Pancreas (tissue), 10 donors: ENCODE results near the gene CCSER2. TPM values are rescaled to one million over a fixed set of nuclear protein-coding genes. Genes with fewer than 3 reads are reported as not detected.

ENCODE experiments used
- ATAC-seq, 4 donors: fragments of 200-7000 bp; cut with Tn5 transposase; one replicate each; pipeline versions ENCODE4 v1.8.0 to v1.9.1; 2020; ENCODE audit warnings: mild to moderate bottlenecking in 4 of 4, moderate library complexity in 4 of 4
- DNase-seq, 6 donors: peaks; one replicate each; pipeline ENCODE4 v3.0.0-alpha.2; 2020
- FAIRE-seq: peaks from 2 replicates; lab custom pipeline; 2012; peaks lifted over from hg19 to GRCh38; lab: Jason Lieb, UNC
- H3K27ac ChIP-seq, 4 donors: fragments of 200-600 bp; sonication (generic); 1 replicate in 3 of 4; 2 replicates in 1 of 4; pipeline versions ENCODE4 v1.5.0 to v1.8.0; 2020
- H3K27me3 ChIP-seq, 4 donors: fragments of 200-600 bp; one replicate each; pipeline ENCODE4 v1.8.0; 2021
- H3K36me3 ChIP-seq, 3 donors: fragments of 200-600 bp; sonication (generic) in 1 of 3; one replicate each; pipeline versions ENCODE4 v1.5.0 to v1.8.0; 2020 to 2021
- H3K4me1 ChIP-seq, 3 donors: fragments of 200-600 bp; one replicate each; pipeline ENCODE4 v1.8.0; 2021
- H3K4me3 ChIP-seq, 4 donors: fragments of 200-600 bp; sonication (generic) in 2 of 4; one replicate each; pipeline versions ENCODE4 v1.5.0 to v1.8.0; 2020 to 2021
- H3K9me3 ChIP-seq, 4 donors: fragments of 200-600 bp; one replicate each; pipeline ENCODE4 v1.8.0; 2021
- CTCF ChIP-seq, 4 donors: fragments of 200-600 bp; sonication (generic) in 3 of 4; IDR thresholded peaks; one replicate each; pipeline versions ENCODE4 v1.5.0 to v1.8.0; 2021; ENCODE audit warnings: antibody characterized with exemption in 4 of 4
- WGBS, 2 donors: extraction: QIAGEN DNeasy Blood & Tissue Kit; methylation state at CpG; one replicate each; pipeline ENCODE4 v1.1.7; 2013; 5-methylcytosine and 5-hydroxymethylcytosine counted together
- intact Hi-C, 3 donors: fragments of 100-400 bp; cut with DNase I; formaldehyde crosslinking; loops; one replicate each; pipeline versions ENCODE4 v1.11.1 to v1.14.2; 2022
- polyA plus RNA-seq, 2 donors: library from polyadenylated mRNA; stranded (reverse); fragments of 200-250 nt; gene quantifications; one replicate each; pipeline ENCODE4 v1.2.3, GENCODE V29; 2013
- total RNA-seq, 6 donors: library from RNA; stranded (reverse); fragmentation: NEBNext Ultra II Directional in 4 of 6; extraction: Animal tissue kit (Norgen Biotek cat#: 25700) in 4 of 6; gene quantifications; one replicate each; pipeline versions ENCODE4 v1.2.1 to v1.2.4, GENCODE V29; 2021 to 2023
- donor health status: healthy with polysubstance abuse.
- donor health status: DM: no; HTN: no; CAD: no; lungs with moderate emphysema.
- donor health status: DM: no; HTN: no; CAD: no.
- donor health status: control.
- donor health status: control.
- donor health status: Bipolar disorder and iron deficiency.
- donor health status: DM: yes; HTN: yes; CAD: no.
- donor health status: DM: no; HTN: no; CAD: no.
- donor health status: DM: no; HTN: no; CAD: no.
- donor health status: DM: yes; HTN: yes; CAD: no.

Gene CCSER2
- total and polyA plus RNA-seq, 8 donors, result 3.5 to 25.6 (median 21.8) TPM

GRCh38 chr10:84302223-84302622 is 26.2 kb upstream of the CCSER2 start:
- WGBS, 2 donors, result 43 to 45% methylated on average over 2 of the region's 2 CpGs
- Histone ChIP-seq H3K9me3 (no peaks in the 10 kb centered on the region), H3K27me3 (no peaks in the 10 kb centered on the region), H3K27ac (no peak overlapping the region), H3K4me3 (no peak overlapping the region), H3K4me1 (no peaks in the 10 kb centered on the region), H3K36me3 (no peaks in the 10 kb centered on the region)
- TF ChIP-seq CTCF (IDR thresholded peaks at IDR 0.05), result no peak
- DNase-seq (no peak), FAIRE-seq (no peak), ATAC-seq (no peak)
- intact Hi-C loops, result no loop called here

- no peak overlapping the region for H3K4me3 ChIP-seq
- DNase-seq, result no peak
- no peaks in the 10 kb centered on the region for H3K4me1 ChIP-seq
- intact Hi-C loops, result no loop called here
- H3K27ac ChIP-seq, result no peak overlapping the region
- no peaks in the 10 kb centered on the region for H3K27me3 ChIP-seq
- ATAC-seq, result no peak
- TF ChIP-seq CTCF (IDR thresholded peaks at IDR 0.05), result no peak
- WGBS, 2 donors, result 66 to 79% methylated on average over 4 of the region's 4 CpGs
- no peaks in the 10 kb centered on the region for H3K9me3 ChIP-seq
- H3K36me3 ChIP-seq, result no peaks in the 10 kb centered on the region
- no peak for FAIRE-seq
Observed at GRCh38 chr10:84306751-84307384, 21.5 kb upstream of the CCSER2 start.

- FAIRE-seq, result no peak
- no peak for TF ChIP-seq CTCF (IDR thresholded peaks at IDR 0.05)
Observed at GRCh38 chr10:84308021-84308420, 20.4 kb upstream of the CCSER2 start.

GRCh38 chr10:84308481-84309304 is 19.7 kb upstream of the CCSER2 start:
- Histone ChIP-seq H3K9me3 (no peaks in the 10 kb centered on the region), H3K27me3 (no peaks in the 10 kb centered on the region), H3K36me3 (no peaks in the 10 kb centered on the region), H3K4me1 (no peaks in the 10 kb centered on the region), H3K27ac (no peak overlapping the region), H3K4me3 (no peak overlapping the region)
- no peak for TF ChIP-seq CTCF (IDR thresholded peaks at IDR 0.05)
- WGBS, 2 donors, result 38 to 39% methylated on average over 6 of the region's 6 CpGs
- FAIRE-seq, result no peak
- no peak for DNase-seq
- peak in 1 of 4 donors; percentile 36 for ATAC-seq
- intact Hi-C loops, result no loop called here

More at GRCh38 chr10:84308021-84308420, 20.4 kb upstream of the CCSER2 start:
- 33 to 41% methylated on average over 1 of the region's 1 CpG for WGBS, 2 donors
- Histone ChIP-seq H3K27me3 (no peaks in the 10 kb centered on the region), H3K4me3 (no peak overlapping the region), H3K36me3 (no peaks in the 10 kb centered on the region), H3K4me1 (no peaks in the 10 kb centered on the region), H3K9me3 (no peaks in the 10 kb centered on the region), H3K27ac (no peak overlapping the region)
- ATAC-seq, result no peak
- no peak for DNase-seq
- intact Hi-C loops, result no loop called here

GRCh38 chr10:84310470-84310869 is 17.9 kb upstream of the CCSER2 start:
- intact Hi-C loops, result no loop called here
- no peak overlapping the region for H3K4me3 ChIP-seq
- DNase-seq (no peak), FAIRE-seq (no peak), ATAC-seq (no peak)
- TF ChIP-seq CTCF (IDR thresholded peaks at IDR 0.05), result no peak
- no peaks in the 10 kb centered on the region for H3K9me3 ChIP-seq
- WGBS, 2 donors, result 79 to 87% methylated on average over 2 of the region's 2 CpGs
- no peak overlapping the region for H3K27ac ChIP-seq
- no peaks in the 10 kb centered on the region for H3K4me1 ChIP-seq
- no peaks in the 10 kb centered on the region for H3K27me3 ChIP-seq
- no peaks in the 10 kb centered on the region for H3K36me3 ChIP-seq
